ENCODE measurements around the gene NTN5. TPM values are rescaled to one million over a fixed set of nuclear protein-coding genes. Genes with fewer than 3 reads are reported as not detected.
"Not testable (repeated sequence)": the region's sequence is repeated elsewhere in the genome, so short reads cannot be mapped to it uniquely, and the experiment has no call there.

The NTN5 gene
- total RNA-seq, 1 experiment from 2014 or later, result 2.9 TPM

- no peak for DNase-seq
- Histone ChIP-seq H3K4me3 (peak overlapping the region; percentile 69; the same call in 1 of the 2 replicates), H3K79me2 (ENCODE audit: low read depth) (peaks cover 4% of the 10 kb centered on the region; the same call in 1 of the 2 replicates), H2AFZ (no peak overlapping the region), H3K4me2 (peak overlapping the region; percentile 68), H4K20me1 (ENCODE audit: insufficient read depth) (no peaks in the 10 kb centered on the region), H3K9me3 (ENCODE audit: insufficient read depth, low read depth) (no peaks in the 10 kb centered on the region), H3F3A (ENCODE audit: insufficient read depth, low read depth) (peaks cover 3% of the 10 kb centered on the region; the same call in 1 of the 2 replicates), H3K4me1 (replicated peaks; ENCODE audit: insufficient read depth) (peaks cover 6% of the 10 kb centered on the region), H3K27me3 (ENCODE audit: insufficient read depth, low read depth) (no peaks in the 10 kb centered on the region), H3K27ac (no peak overlapping the region), H3K36me3 (ENCODE audit: low read depth) (no peaks in the 10 kb centered on the region), H3K9me2 (ENCODE audit: insufficient read depth) (no peaks in the 10 kb centered on the region)
- no TSS peak for BruUV-seq (replicated peaks)
- CTCF ChIA-PET, result no interaction called here
- POLR2A ChIA-PET (ENCODE audit: unreplicated experiment), result interaction anchor here (0.6 to 0.8 kb wide), 4 partner anchors 18 to 1284 kb away, joined by 3 read pairs; no protein-coding TSS in a partner anchor
- intact Hi-C loops (cut with micrococcal nuclease; ENCODE audit: unreplicated experiment), result no loop called here
- no peak for TF ChIP-seq EZH2 (IDR thresholded peaks at IDR 0.05; ENCODE audit: low read depth)
Observed at GRCh38 chr19:48720251-48720612, 47.4 kb upstream of the NTN5 start.

DNA sequence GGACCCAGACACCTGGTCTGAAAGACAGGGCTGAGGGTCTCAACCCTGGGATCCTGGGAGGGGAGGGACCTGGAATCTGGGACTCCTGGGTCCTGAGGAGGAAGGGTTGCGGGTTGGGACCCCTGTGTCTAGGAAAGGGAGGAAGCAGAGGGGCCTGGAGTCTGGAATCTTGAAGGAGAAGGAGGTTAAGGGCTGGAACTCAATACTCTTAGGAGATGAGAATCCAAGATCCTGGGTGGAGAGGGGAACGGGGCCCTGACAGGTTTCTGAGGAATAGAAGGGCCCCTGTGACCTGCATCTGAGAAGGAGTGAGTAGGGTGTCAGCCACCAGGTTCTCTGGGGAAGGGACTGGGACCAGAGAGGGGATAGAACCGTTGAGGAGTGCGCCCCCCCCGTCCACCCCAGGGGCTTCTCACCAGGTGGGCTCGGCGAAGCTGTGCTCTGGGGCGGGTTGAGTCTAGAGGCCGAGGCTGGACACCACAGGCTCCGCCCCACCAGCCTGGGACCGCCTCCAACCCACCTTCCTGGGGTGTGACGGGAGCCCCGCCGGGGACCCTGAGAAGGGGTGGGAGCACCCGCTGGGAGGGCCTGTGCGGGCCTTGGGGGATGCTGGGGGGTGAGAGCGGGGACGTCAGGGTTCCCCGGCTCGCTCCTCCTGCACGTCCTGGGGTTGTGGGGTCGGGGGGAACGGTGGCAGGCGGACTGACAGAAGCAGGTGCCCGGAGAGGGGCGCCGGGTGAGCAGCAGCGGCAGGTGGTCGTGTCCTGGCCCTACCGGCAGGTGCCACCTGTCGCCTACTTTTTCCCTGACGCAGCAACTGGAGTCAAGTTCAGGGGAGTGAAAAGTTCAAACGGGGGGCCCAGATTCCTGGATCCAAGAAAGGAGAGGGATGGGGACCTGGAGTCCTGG lies 46.7 kb upstream of the NTN5 start, which contains the start of gene MAMSTR:
TSS of gene MAMSTR (minus strand) at position 463 of the 909 bp plus-strand sequence. CDS start 694 bp downstream, outside the sequence.
- Histone ChIP-seq H3K79me2 (ENCODE audit: low read depth) (peaks cover 9% of the 10 kb centered on the region; the same call in 1 of the 2 replicates), H3K4me3 (peak within 1 kb of the TSS; percentile 69; the same call in 1 of the 2 replicates), H3K27ac (no peak within 1 kb of the TSS), H4K20me1 (ENCODE audit: insufficient read depth) (no peaks in the 10 kb centered on the region), H3K27me3 (ENCODE audit: insufficient read depth, low read depth) (no peaks in the 10 kb centered on the region), H3F3A (ENCODE audit: insufficient read depth, low read depth) (no peaks in the 10 kb centered on the region), H3K4me2 (peak within 1 kb of the TSS; percentile 68), H2AFZ (no peak within 1 kb of the TSS), H3K36me3 (ENCODE audit: low read depth) (no peaks in the 10 kb centered on the region), H3K4me1 (replicated peaks; ENCODE audit: insufficient read depth) (peaks cover 12% of the 10 kb centered on the region), H3K9me3 (ENCODE audit: insufficient read depth, low read depth) (no peaks in the 10 kb centered on the region), H3K9me2 (ENCODE audit: insufficient read depth) (no peaks in the 10 kb centered on the region)
- no peak for DNase-seq
- no TSS peak for BruUV-seq (replicated peaks)
- intact Hi-C loops (cut with micrococcal nuclease; ENCODE audit: unreplicated experiment), result no loop called here
- CTCF ChIA-PET, result no interaction called here
- no peak for TF ChIP-seq CTCF (conservative IDR thresholded peaks at IDR 0.05)
- TF ChIP-seq EZH2 (IDR thresholded peaks at IDR 0.05; ENCODE audit: low read depth), result no peak
- POLR2A ChIA-PET (ENCODE audit: unreplicated experiment), result no interaction called here

- H3K79me2 ChIP-seq (ENCODE audit: low read depth), result peaks cover 9% of the 10 kb centered on the region; the same call in 1 of the 2 replicates
- POLR2A ChIA-PET (ENCODE audit: unreplicated experiment), result no interaction called here
- H3K4me2 ChIP-seq, result no peak overlapping the region
- H3K36me3 ChIP-seq (ENCODE audit: low read depth), result no peaks in the 10 kb centered on the region
- H3F3A ChIP-seq (ENCODE audit: insufficient read depth, low read depth), result no peaks in the 10 kb centered on the region
- intact Hi-C loops (cut with micrococcal nuclease; ENCODE audit: unreplicated experiment), result no loop called here
- H3K27ac ChIP-seq, result no peak overlapping the region
- no peak overlapping the region for H3K4me3 ChIP-seq
- no peaks in the 10 kb centered on the region for H3K27me3 ChIP-seq (ENCODE audit: insufficient read depth, low read depth)
- H3K9me3 ChIP-seq (ENCODE audit: insufficient read depth, low read depth), result no peaks in the 10 kb centered on the region
- CTCF ChIA-PET, result no interaction called here
- H3K9me2 ChIP-seq (ENCODE audit: insufficient read depth), result no peaks in the 10 kb centered on the region
- DNase-seq, result no peak
- BruUV-seq (replicated peaks), result no TSS peak
- no peak for TF ChIP-seq EZH2 (IDR thresholded peaks at IDR 0.05; ENCODE audit: low read depth)
- no peak for TF ChIP-seq CTCF (conservative IDR thresholded peaks at IDR 0.05)
- H4K20me1 ChIP-seq (ENCODE audit: insufficient read depth), result no peaks in the 10 kb centered on the region
- peaks cover 12% of the 10 kb centered on the region for H3K4me1 ChIP-seq (replicated peaks; ENCODE audit: insufficient read depth)
- no peak overlapping the region for H2AFZ ChIP-seq
Observed at GRCh38 chr19:48718711-48719231, 46.0 kb upstream of the NTN5 start.

DNA sequence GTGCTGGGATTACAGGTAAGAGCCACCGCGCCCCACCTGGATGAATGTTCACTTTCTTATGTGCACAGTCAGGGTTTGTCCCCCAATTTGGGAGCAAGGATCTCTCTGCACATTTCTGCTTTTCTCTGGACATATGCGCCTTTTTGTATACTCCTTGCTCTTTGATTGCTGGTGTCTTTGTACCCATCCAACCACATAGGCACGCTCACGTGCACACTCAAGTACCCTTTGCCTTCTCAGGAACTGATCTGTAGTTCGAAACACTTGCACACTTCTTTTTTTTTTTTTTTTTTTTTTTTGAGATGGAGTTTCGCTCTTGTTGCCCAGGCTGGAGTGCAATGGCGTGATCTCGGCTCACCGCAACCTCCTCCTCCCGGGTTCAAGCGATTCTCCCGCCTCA lies 45.3 kb upstream of the NTN5 start:
- POLR2A ChIA-PET (ENCODE audit: unreplicated experiment); H3K27ac ChIP-seq; H3K9me2 ChIP-seq (ENCODE audit: insufficient read depth); H3K4me2 ChIP-seq; DNase-seq; H3K4me3 ChIP-seq; H3K27me3 ChIP-seq (ENCODE audit: insufficient read depth, low read depth); CTCF ChIA-PET; H3K9me3 ChIP-seq (ENCODE audit: insufficient read depth, low read depth); H3K36me3 ChIP-seq (ENCODE audit: low read depth); H2AFZ ChIP-seq; H3F3A ChIP-seq (ENCODE audit: insufficient read depth, low read depth); intact Hi-C loops (cut with micrococcal nuclease; ENCODE audit: unreplicated experiment); H4K20me1 ChIP-seq (ENCODE audit: insufficient read depth); BruUV-seq (replicated peaks): not testable (repeated sequence)
- Histone ChIP-seq H3K4me1 (replicated peaks; ENCODE audit: insufficient read depth) (peaks cover 14% of the 10 kb centered on the region), H3K79me2 (ENCODE audit: low read depth) (peaks cover 14% of the 10 kb centered on the region; the same call in 1 of the 2 replicates)
